Activated naive CD4-positive, alpha-beta T cell treated with anti-CD3 and anti-CD28 coated beads, Interleukin-2, amount 10 ng/mL, durations not matched to agents 7 days and 5 days (primary cell): ENCODE results near the gene CNTN2.
A peak's percentile ranks its signal among the peaks of the same experiment; 100 is the strongest.

ENCODE experiments used
- CTCF ChIA-PET: fragments of 350-600 bp; sonication (Branson Sonifier 250); formaldehyde crosslinking; loops from one replicate; lab custom pipeline; 2021; ENCODE audit warnings: antibody characterized with exemption; lab: Charles Lee
- DNase-seq: peaks from one replicate; pipeline ENCODE4 v3.0.0-alpha.2; 2020
- H3K27ac Mint-ChIP-seq: one replicate; pipeline ENCODE4 v1.8.0; 2021; ENCODE audit warnings: mild to moderate bottlenecking, moderate library complexity, mixed read lengths
- H3K27me3 Mint-ChIP-seq: one replicate; pipeline ENCODE4 v1.8.0; 2021; ENCODE audit warnings: mild to moderate bottlenecking, mixed read lengths
- H3K36me3 Mint-ChIP-seq: one replicate; pipeline ENCODE4 v1.8.0; 2021; ENCODE audit warnings: mixed read lengths
- H3K4me1 Mint-ChIP-seq: one replicate; pipeline ENCODE4 v1.8.0; 2021; ENCODE audit warnings: mixed read lengths
- H3K4me3 Mint-ChIP-seq: one replicate; pipeline ENCODE4 v1.8.0; 2021; ENCODE audit warnings: mild to moderate bottlenecking, moderate library complexity, mixed read lengths
- H3K9me3 Mint-ChIP-seq: one replicate; pipeline ENCODE4 v1.8.0; 2021; ENCODE audit warnings: mixed read lengths

CNTN2 gene

DNA sequence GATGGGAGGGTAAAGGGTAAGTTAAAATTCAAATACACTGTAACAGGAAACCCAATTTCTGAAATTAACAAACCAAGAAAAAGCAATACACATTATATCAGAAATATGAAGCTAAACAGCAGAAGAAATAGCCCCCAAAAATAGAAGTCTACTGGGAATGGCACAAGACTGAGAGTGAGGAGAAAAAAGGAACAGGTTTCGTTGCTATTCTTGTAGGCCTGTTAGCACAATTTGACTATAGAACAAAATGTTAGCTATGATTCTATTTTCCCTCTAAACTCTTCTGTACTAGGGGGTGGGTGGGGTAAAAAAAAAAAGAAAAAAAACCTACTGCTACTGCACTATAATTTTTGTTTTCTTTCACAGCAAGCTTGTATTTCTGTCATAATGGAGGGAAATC lies 66.3 kb downstream of the CNTN2 start:
- Mint-ChIP-seq H3K4me1 (no peaks in the 10 kb centered on the region), H3K27me3 (no peaks in the 10 kb centered on the region), H3K36me3 (peaks cover 39% of the 10 kb centered on the region), H3K9me3 (no peaks in the 10 kb centered on the region), H3K4me3 (no peak overlapping the region), H3K27ac (no peak overlapping the region)
- no peak for DNase-seq
- CTCF ChIA-PET: interaction anchor here (0.9 to 1.5 kb wide), 3 partner anchors 32 to 90 kb away, joined by 3 to 5 read pairs (median 4); no protein-coding TSS in a partner anchor

GRCh38 chr1:205109711-205110110 lies 66.7 kb downstream of the CNTN2 start:
- peaks cover 38% of the 10 kb centered on the region for H3K36me3 Mint-ChIP-seq

GRCh38 chr1:205111354-205111753 lies 68.3 kb downstream of the CNTN2 start:
- CTCF ChIA-PET: interaction anchor here (0.6 to 1.1 kb wide), 3 partner anchors 10 to 88 kb away, joined by 3 to 5 read pairs (median 3); partner anchors contain the start of gene RBBP5
- H3K9me3 Mint-ChIP-seq: no peaks in the 10 kb centered on the region
- no peak overlapping the region for H3K27ac Mint-ChIP-seq
- H3K4me1 Mint-ChIP-seq: peaks cover 2% of the 10 kb centered on the region
- DNase-seq: no peak
- no peaks in the 10 kb centered on the region for H3K27me3 Mint-ChIP-seq
- H3K4me3 Mint-ChIP-seq: no peak overlapping the region
- H3K36me3 Mint-ChIP-seq: peaks cover 29% of the 10 kb centered on the region

More at GRCh38 chr1:205109711-205110110, 66.7 kb downstream of the CNTN2 start:
- no peak overlapping the region for H3K27ac Mint-ChIP-seq
- H3K4me3 Mint-ChIP-seq: no peak overlapping the region
- no peaks in the 10 kb centered on the region for H3K27me3 Mint-ChIP-seq
- CTCF ChIA-PET: interaction anchor here (0.9 to 1.5 kb wide), 4 partner anchors 12 to 90 kb away, joined by 3 to 5 read pairs (median 4); partner anchors contain the start of gene RBBP5
- no peak for DNase-seq
- H3K4me1 Mint-ChIP-seq: no peaks in the 10 kb centered on the region
- no peaks in the 10 kb centered on the region for H3K9me3 Mint-ChIP-seq

DNA sequence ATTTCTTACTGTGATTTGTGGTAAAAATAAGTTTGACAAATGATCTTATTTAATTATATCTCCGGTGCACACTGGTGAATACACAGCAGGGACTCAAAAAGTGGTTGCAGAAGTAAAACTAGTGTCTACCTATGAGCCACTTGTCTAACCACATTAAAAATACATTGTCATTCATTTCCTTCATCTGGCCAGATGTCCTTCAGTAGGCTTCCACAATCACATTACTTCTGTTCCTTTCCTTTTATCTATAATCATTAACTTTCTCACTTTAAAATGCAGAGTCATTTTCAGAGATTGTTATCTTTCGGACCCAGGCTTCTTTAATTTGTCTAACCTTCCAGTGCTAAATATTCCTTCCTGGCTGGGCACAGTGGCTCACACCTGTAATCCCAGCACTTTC lies 75.7 kb downstream of the CNTN2 start:
- H3K4me1 Mint-ChIP-seq: peaks cover 43% of the 10 kb centered on the region
- no peak overlapping the region for H3K27ac Mint-ChIP-seq
- no peak for DNase-seq
- H3K36me3 Mint-ChIP-seq: peaks cover 16% of the 10 kb centered on the region
- CTCF ChIA-PET: no interaction called here
- H3K27me3 Mint-ChIP-seq: no peaks in the 10 kb centered on the region
- H3K9me3 Mint-ChIP-seq: no peaks in the 10 kb centered on the region
- no peak overlapping the region for H3K4me3 Mint-ChIP-seq

DNA sequence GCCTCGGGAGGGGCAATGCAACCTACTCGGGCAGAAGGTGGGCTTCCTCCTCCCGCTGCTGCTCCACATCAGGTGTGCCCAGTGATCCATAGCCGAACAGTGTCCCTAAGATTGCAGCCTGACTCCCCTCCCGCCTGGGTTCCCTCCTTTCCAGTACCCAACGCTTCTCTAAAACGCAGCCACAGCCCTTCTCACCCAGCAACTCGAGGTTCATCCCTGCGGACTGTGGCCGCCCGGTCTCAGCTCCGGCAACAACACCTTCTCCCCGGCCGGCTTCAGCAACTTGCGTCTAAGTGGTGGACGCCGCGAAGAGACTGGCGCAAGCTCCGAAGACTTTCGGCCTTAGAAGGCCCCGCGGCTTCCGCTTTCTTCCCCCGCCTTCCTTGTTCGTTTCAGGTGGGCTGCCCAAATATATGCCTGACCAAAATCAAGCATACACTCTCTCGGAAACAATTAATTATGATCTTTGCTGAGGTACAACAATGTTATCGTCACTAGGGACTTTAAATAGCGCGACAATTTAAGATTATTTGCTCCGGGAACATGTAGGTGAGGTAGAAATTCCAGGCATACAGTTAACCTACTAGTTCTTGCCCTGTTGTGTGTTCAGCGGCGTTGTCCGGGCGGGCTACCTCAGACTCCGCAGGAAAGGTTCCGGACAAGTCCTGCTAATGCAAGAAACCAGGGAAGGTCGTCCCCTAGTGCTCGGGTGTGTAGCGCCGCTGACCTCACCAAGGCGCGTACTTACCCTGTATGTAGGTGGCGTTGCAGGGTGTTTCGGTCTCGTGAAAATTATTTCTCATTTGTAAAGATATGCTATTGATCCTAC lies 78.9 kb downstream of the CNTN2 start, which contains the start of gene RBBP5:
Gene RBBP5, minus strand, starts transcription at position 319 of the 829 bp plus-strand sequence. Its CDS starts 105 bp downstream, at position 214.
- Mint-ChIP-seq H3K27me3 (no peaks in the 10 kb centered on the region), H3K4me3 (peak within 1 kb of the TSS; percentile 90), H3K36me3 (peaks cover 10% of the 10 kb centered on the region), H3K27ac (peak within 1 kb of the TSS; percentile 97), H3K4me1 (peaks cover 39% of the 10 kb centered on the region), H3K9me3 (no peaks in the 10 kb centered on the region)
- peak; percentile 95 for DNase-seq
- CTCF ChIA-PET: interaction anchor here (0.8 to 2.0 kb wide), 9 partner anchors 10 to 319 kb away, joined by 3 to 9 read pairs (median 5); partner anchors contain the start of gene TMCC2

DNA sequence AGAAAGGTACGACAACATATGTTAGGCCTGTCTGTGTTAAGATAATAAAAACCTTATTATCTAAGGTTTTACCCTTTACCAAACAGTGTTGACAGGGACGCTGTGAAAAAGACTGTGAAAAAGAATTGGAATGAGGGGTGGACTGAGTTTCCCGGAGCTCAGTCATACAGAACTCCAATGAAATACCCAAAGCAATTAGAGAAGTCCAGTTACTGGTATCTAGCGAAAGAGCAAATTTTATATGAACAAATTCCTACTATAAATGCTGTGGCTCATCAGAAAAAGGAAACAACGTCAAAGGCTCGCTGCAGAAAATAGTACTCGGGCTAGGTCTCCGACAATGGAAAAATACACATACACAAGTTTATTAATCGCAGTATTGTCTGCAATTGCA lies 79.5 kb downstream of the CNTN2 start:
- Mint-ChIP-seq H3K9me3 (no peaks in the 10 kb centered on the region), H3K27ac (peak overlapping the region; percentile 97), H3K4me1 (peaks cover 39% of the 10 kb centered on the region), H3K4me3 (peak overlapping the region; percentile 90), H3K27me3 (no peaks in the 10 kb centered on the region), H3K36me3 (peaks cover 10% of the 10 kb centered on the region)
- CTCF ChIA-PET: interaction anchor here (0.8 to 2.0 kb wide), 3 partner anchors 19 to 107 kb away, joined by 4 to 9 read pairs (median 4); partner anchors contain the start of gene TMCC2
- DNase-seq: no peak

DNA sequence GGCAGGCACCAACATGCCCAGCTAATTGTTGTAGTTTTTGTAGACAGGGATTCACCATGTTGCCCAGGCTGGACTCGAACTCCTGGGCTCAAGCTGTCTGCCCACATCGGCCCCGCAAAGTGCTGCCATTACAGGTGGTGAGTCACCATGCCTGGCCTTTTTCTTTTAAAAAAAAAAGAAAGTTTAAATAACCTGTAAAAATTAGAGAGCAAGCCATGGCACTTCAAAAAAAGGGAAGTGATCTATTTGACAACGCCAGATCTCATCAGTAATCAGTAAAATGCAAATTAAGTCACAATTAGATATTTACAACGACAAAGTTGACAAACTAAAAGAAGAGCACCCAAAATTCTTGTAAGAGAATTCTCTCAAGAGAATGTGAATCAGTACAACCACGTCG lies 81.7 kb downstream of the CNTN2 start:
- Mint-ChIP-seq H3K27me3 (no peaks in the 10 kb centered on the region), H3K9me3 (no peaks in the 10 kb centered on the region), H3K27ac (no peak overlapping the region), H3K36me3 (peaks cover 4% of the 10 kb centered on the region), H3K4me3 (no peak overlapping the region), H3K4me1 (peaks cover 30% of the 10 kb centered on the region)
- no peak for DNase-seq
- CTCF ChIA-PET: interaction anchor here (0.8 kb wide), 1 partner anchor 138 kb away, joined by 3 read pairs; no protein-coding TSS in a partner anchor

- H3K9me3 Mint-ChIP-seq: no peaks in the 10 kb centered on the region
These were observed 84.6 kb downstream of the CNTN2 start for GRCh38 chr1:205127646-205128045.

More at GRCh38 chr1:205127646-205128045, 84.6 kb downstream of the CNTN2 start:
- CTCF ChIA-PET: no interaction called here
- Mint-ChIP-seq H3K27me3 (no peaks in the 10 kb centered on the region), H3K4me1 (peaks cover 7% of the 10 kb centered on the region), H3K36me3 (no peaks in the 10 kb centered on the region), H3K4me3 (no peak overlapping the region), H3K27ac (no peak overlapping the region)
- no peak for DNase-seq
